ENCODE data around the gene PROX1.

- TF ChIP-seq CTCF (IDR thresholded peaks at IDR 0.05; ENCODE audit: poor library complexity) (no peak), EZH2phosphoT487 (IDR thresholded peaks at IDR 0.05; ENCODE audit: low read depth, severe bottlenecking, unreplicated experiment) (no peak)
These were observed 91.2 kb downstream of the PROX1 start for GRCh38 chr1:214078950-214079349.
